ENCODE data around the gene SDF2.

SDF2 gene

GRCh38 chr17:28661635-28662526, at the start of gene SDF2, which contains the start of gene SUPT6H:
TSS of gene SDF2 (minus strand) at chr17:28661906. CDS start at chr17:28661876, 30 bp downstream.
TSS of gene SUPT6H (plus strand) at chr17:28662205. CDS start at chr17:28673402, 11,197 bp downstream.
- peak; percentile 95 for DNase-seq

- peak; percentile 27 for DNase-seq
Measured at GRCh38 chr17:28710861-28711722, 49.4 kb upstream of the SDF2 start.

GRCh38 chr17:28707339-28707720, 45.6 kb upstream of the SDF2 start:
- no peak for DNase-seq

GRCh38 chr17:28706471-28707338, 45.0 kb upstream of the SDF2 start:
- no peak for DNase-seq

GRCh38 chr17:28705728-28706334, 44.1 kb upstream of the SDF2 start:
- DNase-seq = no peak

GRCh38 chr17:28705074-28705659, 43.5 kb upstream of the SDF2 start:
- no peak for DNase-seq

GRCh38 chr17:28704219-28704858, 42.6 kb upstream of the SDF2 start:
- no peak for DNase-seq

GRCh38 chr17:28703552-28704218, 42.0 kb upstream of the SDF2 start:
- no peak for DNase-seq

GRCh38 chr17:28702752-28703150, 41.0 kb upstream of the SDF2 start:
- no peak for DNase-seq

- DNase-seq = no peak
Measured at GRCh38 chr17:28702026-28702751, 40.5 kb upstream of the SDF2 start.

- no peak for DNase-seq
Measured at GRCh38 chr17:28700830-28701492, 39.3 kb upstream of the SDF2 start.

- no peak for DNase-seq
Measured at GRCh38 chr17:28700278-28700677, 38.6 kb upstream of the SDF2 start.

GRCh38 chr17:28698253-28698941, 36.7 kb upstream of the SDF2 start:
- DNase-seq = no peak

- DNase-seq = no peak
Measured at GRCh38 chr17:28693869-28694268, 32.2 kb upstream of the SDF2 start.

- no peak for DNase-seq
Measured at GRCh38 chr17:28689011-28689410, 27.3 kb upstream of the SDF2 start.

GRCh38 chr17:28688481-28688880, 26.8 kb upstream of the SDF2 start:
- no peak for DNase-seq

- DNase-seq = no peak
Measured at GRCh38 chr17:28686296-28686695, 24.6 kb upstream of the SDF2 start.

- DNase-seq = no peak
Measured at GRCh38 chr17:28685366-28685765, 23.7 kb upstream of the SDF2 start.

GRCh38 chr17:28684963-28685362, 23.3 kb upstream of the SDF2 start:
- DNase-seq = no peak

Measured in KG1 (cell line).